Fibroblast of pulmonary artery (primary cell): Measurements from ENCODE around the gene NBEA.
"Not testable (repeated sequence)": the region's sequence is repeated elsewhere in the genome, so short reads cannot be mapped to it uniquely, and the experiment has no call there.

ENCODE experiments used
- DNase-seq: peaks from one replicate; pipeline ENCODE4 v3.0.0-alpha.2; 2010; ENCODE audit warnings: low read depth
- H3K4me3 ChIP-seq: replicated peaks from 2 replicates; pipeline ENCODE4 v1.5.1; 2011; ENCODE audit warnings: low read depth, mild to moderate bottlenecking, control low read depth, low read length, moderate library complexity
- TF ChIP-seq, protein P1 (sequence below): IDR thresholded peaks from 2 replicates; pipeline ENCODE4 v1.5.1; 2011; ENCODE audit warnings: mild to moderate bottlenecking, control low read depth, low read length, inconsistent platforms; ENCODE audit errors: missing control alignments

NBEA gene

DNA sequence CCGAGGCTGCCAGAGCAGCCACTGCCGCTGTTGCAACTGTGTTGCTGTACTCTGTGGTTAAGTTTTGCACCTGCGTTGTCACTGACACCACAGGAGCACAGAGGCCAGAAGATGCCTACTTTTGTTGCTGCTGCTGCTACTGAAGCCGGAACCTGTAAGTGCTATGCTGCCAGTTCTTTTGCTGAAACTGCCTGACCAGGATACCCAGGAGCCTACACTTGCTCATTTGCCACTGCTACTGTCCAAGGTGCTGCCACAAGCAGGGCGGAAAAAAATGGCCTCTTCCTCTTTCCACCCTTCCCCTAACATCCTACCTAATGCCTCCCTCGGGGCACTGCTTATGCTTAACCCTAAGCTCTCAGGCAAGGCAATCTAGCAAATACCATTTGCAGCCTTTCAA is 29.0 kb upstream of the NBEA start:
- H3K4me3 ChIP-seq: no peak overlapping the region
- TF ChIP-seq, protein P1, sequence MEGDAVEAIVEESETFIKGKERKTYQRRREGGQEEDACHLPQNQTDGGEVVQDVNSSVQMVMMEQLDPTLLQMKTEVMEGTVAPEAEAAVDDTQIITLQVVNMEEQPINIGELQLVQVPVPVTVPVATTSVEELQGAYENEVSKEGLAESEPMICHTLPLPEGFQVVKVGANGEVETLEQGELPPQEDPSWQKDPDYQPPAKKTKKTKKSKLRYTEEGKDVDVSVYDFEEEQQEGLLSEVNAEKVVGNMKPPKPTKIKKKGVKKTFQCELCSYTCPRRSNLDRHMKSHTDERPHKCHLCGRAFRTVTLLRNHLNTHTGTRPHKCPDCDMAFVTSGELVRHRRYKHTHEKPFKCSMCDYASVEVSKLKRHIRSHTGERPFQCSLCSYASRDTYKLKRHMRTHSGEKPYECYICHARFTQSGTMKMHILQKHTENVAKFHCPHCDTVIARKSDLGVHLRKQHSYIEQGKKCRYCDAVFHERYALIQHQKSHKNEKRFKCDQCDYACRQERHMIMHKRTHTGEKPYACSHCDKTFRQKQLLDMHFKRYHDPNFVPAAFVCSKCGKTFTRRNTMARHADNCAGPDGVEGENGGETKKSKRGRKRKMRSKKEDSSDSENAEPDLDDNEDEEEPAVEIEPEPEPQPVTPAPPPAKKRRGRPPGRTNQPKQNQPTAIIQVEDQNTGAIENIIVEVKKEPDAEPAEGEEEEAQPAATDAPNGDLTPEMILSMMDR: no peak
- DNase-seq: peak; percentile 23

DNA sequence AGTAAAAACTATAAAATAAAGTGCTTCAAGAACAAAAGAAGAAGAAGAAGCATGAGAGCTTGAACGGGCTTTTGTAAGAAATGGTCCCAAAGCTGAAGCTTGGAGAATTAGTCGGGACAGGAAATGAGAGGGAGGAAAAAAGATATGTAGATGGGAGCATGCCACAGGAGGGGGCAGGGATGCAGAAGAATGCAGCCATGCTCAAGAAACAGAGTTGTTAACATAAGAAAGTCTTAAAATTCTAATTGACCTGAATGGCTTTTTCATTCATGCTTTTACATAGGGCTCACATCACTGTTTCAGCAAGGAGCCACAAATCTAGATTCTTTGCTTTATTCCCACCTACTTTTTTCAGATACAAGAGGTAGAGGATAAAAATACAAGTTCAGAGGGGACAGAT is 27.7 kb upstream of the NBEA start:
- no peak overlapping the region for H3K4me3 ChIP-seq
- no peak for DNase-seq
- TF ChIP-seq, protein P1: no peak

DNA sequence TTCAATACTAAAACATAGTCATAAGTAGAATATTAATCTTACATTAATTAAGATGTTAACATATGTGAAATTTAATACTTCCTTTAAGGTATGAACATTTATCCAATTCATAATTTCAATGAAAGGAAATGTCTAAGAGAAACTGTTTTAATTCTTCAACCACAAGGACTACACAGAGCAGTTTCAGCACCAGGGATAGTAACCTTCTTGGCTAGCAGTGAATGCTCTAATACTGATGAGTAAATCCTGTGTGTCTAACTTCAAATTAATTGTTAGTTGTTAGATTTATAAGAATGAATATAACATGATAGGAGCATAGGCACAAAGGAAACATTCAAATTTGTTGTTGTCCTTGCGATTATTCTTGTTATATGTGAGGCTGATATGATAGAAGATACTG is 15.6 kb upstream of the NBEA start:
- TF ChIP-seq, protein P1: no peak
- no peak overlapping the region for H3K4me3 ChIP-seq
- peak; percentile 78 for DNase-seq

DNA sequence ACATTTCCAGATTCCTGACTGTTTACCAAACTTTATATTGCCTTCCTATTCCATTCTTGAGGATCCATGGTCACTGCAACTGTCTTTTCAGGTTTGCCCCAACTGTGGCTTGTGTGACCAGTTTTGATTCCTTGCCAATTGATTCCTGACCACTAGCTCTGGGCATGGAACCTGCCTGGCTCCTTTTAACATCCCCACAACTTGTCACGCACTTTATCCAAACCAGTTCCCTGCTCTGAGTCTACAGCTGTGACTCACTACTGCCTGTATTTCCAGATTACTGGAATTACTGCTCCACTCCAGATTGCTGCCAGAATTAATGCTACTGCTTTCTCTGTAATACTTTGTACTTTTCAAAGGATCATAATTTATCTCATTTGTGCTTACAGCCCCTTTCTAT is 13.4 kb upstream of the NBEA start:
- H3K4me3 ChIP-seq, DNase-seq: not testable (repeated sequence)

- H3K4me3 ChIP-seq: no peak overlapping the region
- TF ChIP-seq, protein P1: no peak
- peak; percentile 52 for DNase-seq
Measured at GRCh38 chr13:34931572-34931971, 10.5 kb upstream of the NBEA start.

DNA sequence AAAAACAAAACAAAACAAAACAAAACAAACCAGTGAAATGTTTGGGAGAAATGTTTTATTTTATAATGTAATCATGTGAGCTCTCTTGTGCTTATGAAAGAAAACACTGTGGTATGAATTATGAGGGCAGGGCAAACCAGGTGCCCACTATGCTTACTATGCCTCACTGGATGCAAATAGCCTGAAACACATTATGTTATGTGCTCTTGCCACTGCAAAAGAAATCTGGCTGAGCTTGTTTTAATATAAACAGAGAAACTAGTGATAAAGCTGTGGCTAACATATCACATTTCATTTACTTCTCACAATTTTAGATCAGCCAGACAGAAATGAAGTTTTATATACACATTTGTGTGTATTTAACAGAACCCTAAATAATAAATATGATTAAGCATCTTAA is 8.7 kb upstream of the NBEA start:
- no peak for DNase-seq
- H3K4me3 ChIP-seq: no peak overlapping the region
- TF ChIP-seq, protein P1: no peak

GRCh38 chr13:34933786-34934185 is 8.3 kb upstream of the NBEA start:
- TF ChIP-seq, protein P1: no peak
- no peak for DNase-seq
- no peak overlapping the region for H3K4me3 ChIP-seq

DNA sequence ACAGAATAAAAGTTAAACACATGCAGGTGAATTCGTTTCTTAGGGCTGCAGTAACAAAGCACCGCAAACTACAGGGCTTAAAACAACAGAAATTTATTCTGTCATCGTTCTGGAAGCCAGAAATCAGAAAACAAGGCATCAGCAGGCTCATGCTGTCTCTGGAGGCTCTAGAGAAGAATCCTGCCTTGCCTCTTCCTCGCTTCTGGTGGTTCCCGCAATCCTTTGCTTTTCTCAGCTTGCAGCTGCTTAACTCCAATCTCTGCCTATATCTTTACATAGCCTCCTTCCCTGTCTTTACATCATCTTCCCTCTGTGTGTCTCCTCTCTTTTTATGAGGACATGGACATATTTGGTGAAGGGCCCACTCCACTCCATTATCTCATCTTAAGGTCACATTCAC is 6.2 kb upstream of the NBEA start:
- TF ChIP-seq, protein P1: no peak
- H3K4me3 ChIP-seq: no peak overlapping the region
- no peak for DNase-seq
